GM12872 (cell line): ENCODE measurements around the gene SARDH.

Experiments used
- CTCF ChIP-seq: IDR thresholded peaks from 3 replicates; pipeline ENCODE4 v1.5.1; 2011; ENCODE audit warnings: low read depth, mild to moderate bottlenecking, low read length, moderate library complexity; ENCODE audit not compliant: insufficient read depth

SARDH gene

GRCh38 chr9:133632806-133633680 is 105.1 kb downstream of the SARDH start:
- TF ChIP-seq CTCF: no peak

GRCh38 chr9:133631111-133631510 is 107.0 kb downstream of the SARDH start:
- no peak for TF ChIP-seq CTCF

- TF ChIP-seq CTCF: no peak
Observed at GRCh38 chr9:133629221-133630110, 108.7 kb downstream of the SARDH start.

- no peak for TF ChIP-seq CTCF
Observed at GRCh38 chr9:133628766-133629165, 109.4 kb downstream of the SARDH start.

- TF ChIP-seq CTCF: no peak
Observed at GRCh38 chr9:133627341-133627740, 110.8 kb downstream of the SARDH start.

GRCh38 chr9:133622555-133622954 is 115.6 kb downstream of the SARDH start:
- TF ChIP-seq CTCF: no peak

GRCh38 chr9:133621725-133622267 is 116.4 kb downstream of the SARDH start:
- TF ChIP-seq CTCF: no peak
